Ascending aorta (tissue), 2 donors: ENCODE measurements around the gene STXBP1. TPM values are rescaled to one million over a fixed set of nuclear protein-coding genes. Genes with fewer than 3 reads are reported as not detected.

Source experiments
- DNase-seq, 2 donors: peaks; one replicate each; pipeline ENCODE4 v3.0.0-alpha.2; 2019; ENCODE audit warnings: low spot score in 2 of 2
- H3K27ac ChIP-seq, 2 donors: fragments of 200-600 bp; sonication (generic); one replicate each; pipeline ENCODE4 v1.5.1; 2016 to 2017; ENCODE audit warnings: mild to moderate bottlenecking in 1 of 2
- H3K27me3 ChIP-seq: fragments of 200-600 bp; sonication (generic); one replicate; pipeline ENCODE4 v1.5.1; 2017
- H3K36me3 ChIP-seq, 2 donors: fragments of 200-600 bp; sonication (generic); one replicate each; pipeline ENCODE4 v1.5.1; 2016
- H3K4me1 ChIP-seq, 2 donors: fragments of 200-600 bp; sonication (generic); one replicate each; pipeline ENCODE4 v1.5.1; 2016 to 2017; ENCODE audit warnings: mild to moderate bottlenecking in 1 of 2
- H3K4me3 ChIP-seq, 2 donors: fragments of 200-600 bp; sonication (generic); one replicate each; pipeline ENCODE4 v1.5.1; 2016 to 2017; ENCODE audit warnings: mild to moderate bottlenecking in 1 of 2
- H3K9me3 ChIP-seq, 2 donors: fragments of 200-600 bp; sonication (generic); one replicate each; pipeline ENCODE4 v1.5.1; 2016
- intact Hi-C: fragments of 100-400 bp; cut with DNase I; formaldehyde crosslinking; loops from one replicate; pipeline ENCODE4 v1.15.1; 2023
- total RNA-seq: library from RNA; depleted of rRNA; stranded (reverse); fragments of >200 nt; gene quantifications from one replicate; pipeline ENCODE4 v1.1.0, GENCODE V29; 2016
- TF ChIP-seq, protein P1 (sequence below), 3 experiments: fragments of 200-600 bp in 2 of 3; fragments of 450-650 bp in 1 of 3; sonication (generic) in 2 of 3; IDR thresholded peaks; one replicate each; pipeline ENCODE4 v1.5.1; 2016 to 2019; ENCODE audit warnings: antibody characterized with exemption in 3 of 3, mild to moderate bottlenecking in 1 of 3, moderate library complexity in 1 of 3

STXBP1 gene
- total RNA-seq, 1 donor from 2014 or later, result 29.3 TPM

DNA sequence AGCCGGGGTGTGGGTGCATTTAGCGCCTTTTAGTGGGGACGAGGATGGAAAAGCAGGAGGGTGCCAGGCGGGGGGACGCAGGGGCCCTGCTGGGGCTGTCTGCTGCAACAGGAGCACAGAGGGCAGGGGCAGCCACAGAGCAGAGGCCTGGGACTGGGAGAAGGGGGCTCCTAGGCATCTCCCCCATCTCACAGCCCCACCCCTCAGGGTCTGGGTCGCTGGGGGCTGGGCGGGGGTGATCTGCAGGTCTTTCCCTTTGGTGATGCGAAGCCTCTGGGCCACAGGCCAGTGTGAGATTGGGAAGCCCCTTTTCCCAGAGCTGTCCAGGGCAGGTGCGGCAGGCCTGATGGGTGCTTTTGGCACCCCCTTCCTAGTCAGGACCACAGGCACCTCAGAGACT, 118.2 kb downstream of the STXBP1 start:
- intact Hi-C loops, result no loop called here
- H3K4me3 ChIP-seq, result no peak overlapping the region
- TF ChIP-seq, protein P1, sequence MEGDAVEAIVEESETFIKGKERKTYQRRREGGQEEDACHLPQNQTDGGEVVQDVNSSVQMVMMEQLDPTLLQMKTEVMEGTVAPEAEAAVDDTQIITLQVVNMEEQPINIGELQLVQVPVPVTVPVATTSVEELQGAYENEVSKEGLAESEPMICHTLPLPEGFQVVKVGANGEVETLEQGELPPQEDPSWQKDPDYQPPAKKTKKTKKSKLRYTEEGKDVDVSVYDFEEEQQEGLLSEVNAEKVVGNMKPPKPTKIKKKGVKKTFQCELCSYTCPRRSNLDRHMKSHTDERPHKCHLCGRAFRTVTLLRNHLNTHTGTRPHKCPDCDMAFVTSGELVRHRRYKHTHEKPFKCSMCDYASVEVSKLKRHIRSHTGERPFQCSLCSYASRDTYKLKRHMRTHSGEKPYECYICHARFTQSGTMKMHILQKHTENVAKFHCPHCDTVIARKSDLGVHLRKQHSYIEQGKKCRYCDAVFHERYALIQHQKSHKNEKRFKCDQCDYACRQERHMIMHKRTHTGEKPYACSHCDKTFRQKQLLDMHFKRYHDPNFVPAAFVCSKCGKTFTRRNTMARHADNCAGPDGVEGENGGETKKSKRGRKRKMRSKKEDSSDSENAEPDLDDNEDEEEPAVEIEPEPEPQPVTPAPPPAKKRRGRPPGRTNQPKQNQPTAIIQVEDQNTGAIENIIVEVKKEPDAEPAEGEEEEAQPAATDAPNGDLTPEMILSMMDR (IDR thresholded peaks at IDR 0.05), result no peak
- no peaks in the 10 kb centered on the region for H3K9me3 ChIP-seq
- H3K36me3 ChIP-seq, result peaks cover 0 to 19% of the 10 kb centered on the region in 2 donors
- H3K4me1 ChIP-seq, result peaks cover 6 to 7% of the 10 kb centered on the region in 2 donors
- no peaks in the 10 kb centered on the region for H3K27me3 ChIP-seq
- no peak for DNase-seq
- H3K27ac ChIP-seq, result no peak overlapping the region

DNA sequence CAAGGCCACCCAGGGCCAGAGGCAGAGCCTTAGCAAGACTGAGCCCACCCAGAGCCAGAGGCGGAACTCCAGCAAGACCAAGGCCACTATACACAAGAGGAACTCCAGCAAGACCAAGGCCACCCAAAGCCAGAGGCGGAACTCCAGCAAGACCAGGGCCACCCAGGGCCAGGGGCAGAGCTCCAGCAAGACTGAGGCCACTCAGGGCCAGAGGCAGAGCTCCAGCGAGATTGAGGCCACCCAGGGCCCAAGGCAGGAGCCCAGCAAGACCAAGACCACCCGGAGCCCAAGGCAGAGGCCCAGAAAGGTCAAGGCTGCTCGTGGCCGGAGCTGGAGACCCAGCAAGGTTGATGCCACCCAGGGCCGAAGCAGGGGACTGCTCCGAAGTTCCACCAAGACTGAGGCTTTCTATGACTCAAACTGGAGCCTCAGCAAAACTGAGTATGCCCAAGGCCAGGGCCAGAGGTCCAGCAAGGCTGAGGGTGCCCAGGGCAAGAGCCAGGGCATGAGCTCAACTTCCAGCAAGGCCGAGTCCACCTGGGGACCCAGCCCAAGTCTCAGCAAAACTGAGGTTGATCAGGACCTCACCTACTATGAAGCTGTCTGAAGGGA, 118.8 kb downstream of the STXBP1 start:
- Histone ChIP-seq H3K4me3 (no peak overlapping the region), H3K4me1 (peaks cover 6 to 7% of the 10 kb centered on the region in 2 donors), H3K36me3 (peaks cover 0 to 19% of the 10 kb centered on the region in 2 donors), H3K27me3 (no peaks in the 10 kb centered on the region), H3K27ac (no peak overlapping the region), H3K9me3 (no peaks in the 10 kb centered on the region)
- TF ChIP-seq, protein P1 (IDR thresholded peaks at IDR 0.05), result no peak
- intact Hi-C loops, result no loop called here
- no peak for DNase-seq

DNA sequence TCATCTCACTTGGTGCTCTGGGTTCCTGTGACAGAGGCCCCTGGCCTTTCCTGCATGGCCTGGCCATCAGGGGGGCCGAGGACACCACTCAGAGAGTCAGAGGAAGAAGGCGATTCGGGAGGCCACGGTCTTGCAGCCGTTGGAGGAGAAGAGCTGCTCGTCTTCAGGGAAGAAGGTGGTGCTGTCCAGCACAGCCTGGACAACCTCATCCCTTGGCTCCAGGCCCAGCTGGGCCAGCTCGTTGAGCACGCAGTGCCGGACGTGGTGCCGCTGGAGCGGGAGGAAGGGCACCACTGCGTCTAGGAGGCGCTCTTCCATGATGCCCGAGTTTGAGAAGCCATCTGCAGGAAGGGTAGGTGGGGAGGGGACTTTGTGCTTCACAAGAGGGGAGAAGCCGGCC, 119.9 kb downstream of the STXBP1 start:
- Histone ChIP-seq H3K9me3 (no peaks in the 10 kb centered on the region), H3K4me1 (peaks cover 6 to 7% of the 10 kb centered on the region in 2 donors), H3K36me3 (peaks cover 0 to 19% of the 10 kb centered on the region in 2 donors), H3K27me3 (no peaks in the 10 kb centered on the region), H3K27ac (no peak overlapping the region), H3K4me3 (no peak overlapping the region)
- no peak for DNase-seq
- intact Hi-C loops, result no loop called here
- TF ChIP-seq, protein P1 (IDR thresholded peaks at IDR 0.05), result no peak

DNA sequence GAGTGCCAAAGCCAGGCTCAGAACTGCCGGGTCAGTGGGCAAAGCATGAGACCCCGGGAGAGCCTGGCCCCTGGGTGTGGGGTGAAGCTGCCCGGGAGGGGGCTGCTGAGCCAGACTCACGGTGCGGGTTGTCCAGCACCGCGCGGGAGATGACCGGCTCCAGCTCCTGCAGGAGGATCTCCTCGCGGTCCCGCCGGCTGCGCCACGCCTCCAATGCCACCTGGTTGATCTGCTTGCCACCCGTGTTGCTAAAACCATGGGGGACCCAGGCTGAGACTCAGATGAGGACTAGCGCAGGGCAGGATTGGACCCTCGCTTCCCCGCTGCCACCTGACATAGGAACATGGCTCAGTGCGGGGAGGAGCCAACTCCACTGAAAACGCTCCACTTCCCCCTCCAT, 120.4 kb downstream of the STXBP1 start:
- peaks cover 6 to 7% of the 10 kb centered on the region in 2 donors for H3K4me1 ChIP-seq
- no peak for DNase-seq
- no peak overlapping the region for H3K4me3 ChIP-seq
- TF ChIP-seq, protein P1 (IDR thresholded peaks at IDR 0.05), result no peak
- intact Hi-C loops, result no loop called here
- H3K27ac ChIP-seq, result no peak overlapping the region
- H3K9me3 ChIP-seq, result no peaks in the 10 kb centered on the region
- H3K36me3 ChIP-seq, result peaks cover 0 to 19% of the 10 kb centered on the region in 2 donors
- no peaks in the 10 kb centered on the region for H3K27me3 ChIP-seq

DNA sequence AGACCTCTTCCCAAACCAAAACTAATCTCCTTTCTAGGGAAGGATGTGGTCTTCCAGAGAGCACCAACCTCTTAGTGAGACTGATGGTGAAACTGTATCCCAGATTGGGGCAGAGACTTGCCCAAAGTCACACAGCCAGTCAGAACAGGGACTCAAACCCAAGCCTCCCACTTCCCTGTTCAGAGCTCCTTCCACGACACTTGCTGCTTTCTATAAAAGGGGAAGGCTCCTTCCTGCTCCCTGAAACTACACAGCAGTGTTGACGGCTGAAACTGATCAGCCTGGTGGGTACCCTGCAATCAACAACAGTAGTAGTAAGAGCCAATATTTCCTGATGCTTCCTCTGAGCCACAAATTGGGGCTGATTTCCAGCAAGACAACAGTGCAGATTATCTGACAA, 121.5 kb downstream of the STXBP1 start:
- Histone ChIP-seq H3K9me3 (no peaks in the 10 kb centered on the region), H3K4me3 (no peak overlapping the region), H3K36me3 (peaks cover 0 to 19% of the 10 kb centered on the region in 2 donors), H3K27me3 (no peaks in the 10 kb centered on the region), H3K27ac (no peak overlapping the region), H3K4me1 (peaks cover 6 to 7% of the 10 kb centered on the region in 2 donors)
- intact Hi-C loops, result loop anchor here (1.0 to 2.0 kb wide), 2 partner anchors 137 to 143 kb away; no protein-coding TSS in a partner anchor
- no peak for DNase-seq
- TF ChIP-seq, protein P1 (IDR thresholded peaks at IDR 0.05), result no peak
